Trophoblast cell (in vitro differentiated cells and primary cell): ENCODE measurements around the gene CAPG.

Experiments used
- DNase-seq, 2 donors: peaks; one replicate each; pipeline ENCODE4 v3.0.0-alpha.2; 2016
- H2AFZ ChIP-seq: 2 replicates; pipeline ENCODE4 v1.6.1; 2013; ENCODE audit warnings: low read length, moderate library complexity, mild to moderate bottlenecking; ENCODE audit not compliant: insufficient read depth, poor library complexity
- H2AK5ac ChIP-seq: 2 replicates; pipeline ENCODE4 v1.6.1; 2013; ENCODE audit warnings: mild to moderate bottlenecking, low read length
- H2BK120ac ChIP-seq: 2 replicates; pipeline ENCODE4 v1.6.1; 2013; ENCODE audit warnings: low read length, mild to moderate bottlenecking, moderate library complexity; ENCODE audit not compliant: insufficient read depth, poor library complexity
- H2BK12ac ChIP-seq: 2 replicates; pipeline ENCODE4 v1.6.1; 2013; ENCODE audit warnings: mild to moderate bottlenecking, low read length, moderate library complexity
- H2BK5ac ChIP-seq: 2 replicates; pipeline ENCODE4 v1.6.1; 2013; ENCODE audit warnings: low read length, low read depth, moderate library complexity, mild to moderate bottlenecking; ENCODE audit not compliant: poor library complexity
- H3K14ac ChIP-seq: 2 replicates; pipeline ENCODE4 v1.6.1; 2013; ENCODE audit warnings: mild to moderate bottlenecking, low read length
- H3K18ac ChIP-seq: 2 replicates; pipeline ENCODE4 v1.6.1; 2013; ENCODE audit warnings: mild to moderate bottlenecking, low read length
- H3K23ac ChIP-seq: 2 replicates; pipeline ENCODE4 v1.6.1; 2013; ENCODE audit warnings: low read length
- H3K27ac ChIP-seq: 2 replicates; pipeline ENCODE4 v1.5.1; 2013; ENCODE audit warnings: low read depth, mild to moderate bottlenecking, inconsistent platforms, low read length, moderate library complexity
- H3K27me3 ChIP-seq: 2 replicates; pipeline ENCODE4 v1.6.1; 2013; ENCODE audit warnings: inconsistent platforms, mild to moderate bottlenecking, low read length, moderate library complexity; ENCODE audit not compliant: insufficient read depth
- H3K36me3 ChIP-seq, 2 experiments: 1 replicate in 1 of 2; 2 replicates in 1 of 2; pipeline ENCODE4 v1.6.1; 2013; ENCODE audit warnings: low read length in 2 of 2, mild to moderate bottlenecking in 2 of 2, moderate library complexity in 1 of 2; ENCODE audit not compliant: insufficient read depth in 2 of 2, control insufficient read depth in 1 of 2
- H3K4ac ChIP-seq: 2 replicates; pipeline ENCODE4 v1.6.1; 2013; ENCODE audit warnings: low read depth, mild to moderate bottlenecking, low read length, moderate library complexity
- H3K4me1 ChIP-seq, 2 experiments: 1 replicate in 1 of 2; 2 replicates in 1 of 2; pipeline ENCODE4 v1.6.1; 2013; ENCODE audit warnings: low read length in 2 of 2, mild to moderate bottlenecking in 2 of 2, moderate library complexity in 1 of 2; ENCODE audit not compliant: insufficient read depth in 2 of 2, control insufficient read depth in 1 of 2
- H3K4me2 ChIP-seq: 2 replicates; pipeline ENCODE4 v1.6.1; 2013; ENCODE audit warnings: inconsistent platforms, mild to moderate bottlenecking, low read length, moderate library complexity
- H3K4me3 ChIP-seq: 2 replicates; pipeline ENCODE4 v1.5.1; 2013; ENCODE audit warnings: mild to moderate bottlenecking, low read depth, low read length, inconsistent platforms
- H3K79me1 ChIP-seq: one replicate; pipeline ENCODE4 v1.6.1; 2013; ENCODE audit warnings: low read length
- H3K79me2 ChIP-seq: 2 replicates; pipeline ENCODE4 v1.6.1; 2013; ENCODE audit warnings: low read length, mild to moderate bottlenecking; ENCODE audit not compliant: control insufficient read depth, insufficient read depth, poor library complexity
- H3K9ac ChIP-seq: 2 replicates; pipeline ENCODE4 v1.6.1; 2013; ENCODE audit warnings: mild to moderate bottlenecking, low read length
- H3K9me3 ChIP-seq: 2 replicates; pipeline ENCODE4 v1.6.1; 2013; ENCODE audit warnings: low read depth, mild to moderate bottlenecking, control low read depth, inconsistent platforms, low read length; ENCODE audit not compliant: insufficient read depth
- H4K12ac ChIP-seq: 2 replicates; pipeline ENCODE4 v1.6.1; 2013; ENCODE audit warnings: low read depth, mild to moderate bottlenecking, low read length, moderate library complexity
- H4K8ac ChIP-seq: 2 replicates; pipeline ENCODE4 v1.6.1; 2013; ENCODE audit warnings: low read depth, mild to moderate bottlenecking, low read length, moderate library complexity
- H4K91ac ChIP-seq: one replicate; pipeline ENCODE4 v1.6.1; 2013; ENCODE audit warnings: low read depth, mild to moderate bottlenecking, low read length, moderate library complexity
- WGBS: extraction: QIAGEN DNeasy Blood & Tissue Kit; methylation state at CpG from one replicate; pipeline ENCODE4 v1.1.7; 2013; ENCODE audit warnings: missing lambda C conversion rate; ENCODE audit not compliant: insufficient read length, insufficient coverage; ENCODE audit errors: extremely low coverage; 5-methylcytosine and 5-hydroxymethylcytosine counted together

The CAPG gene

DNA sequence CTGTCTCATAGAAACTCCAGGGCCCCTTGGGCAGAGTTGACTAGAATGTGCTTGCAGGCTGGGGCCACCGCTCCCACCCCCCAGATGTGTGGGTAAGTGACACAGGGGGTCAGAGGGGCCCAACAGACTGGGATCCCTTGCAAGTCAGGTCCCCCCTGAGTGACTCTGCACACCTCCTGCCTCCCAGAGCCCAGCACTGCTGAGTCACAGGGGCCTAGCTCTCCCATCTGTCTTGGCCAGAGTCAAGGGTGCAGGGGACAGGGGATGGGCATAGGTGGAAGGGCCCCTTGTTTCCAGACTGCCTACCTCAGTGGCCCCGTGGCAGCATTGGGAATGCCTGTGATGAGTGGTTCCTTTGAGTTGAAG is 19.7 kb upstream of the CAPG start:
- Histone ChIP-seq H2AFZ (no peak overlapping the region), H3K18ac (no peak overlapping the region), H4K8ac (no peak overlapping the region), H3K4me2 (no peak overlapping the region), H3K79me1 (no peaks in the 10 kb centered on the region), H4K91ac (no peak overlapping the region), H3K4ac (no peak overlapping the region), H2AK5ac (no peak overlapping the region), H3K9ac (no peak overlapping the region), H3K27ac (no peak overlapping the region), H4K12ac (no peak overlapping the region), H2BK5ac (no peak overlapping the region), H3K4me1 (no peaks in the 10 kb centered on the region), H3K36me3 (no peaks in the 10 kb centered on the region), H2BK12ac (no peak overlapping the region), H3K4me3 (no peak overlapping the region), H2BK120ac (no peak overlapping the region), H3K27me3 (no peaks in the 10 kb centered on the region), H3K23ac (no peak overlapping the region), H3K79me2 (no peaks in the 10 kb centered on the region), H3K14ac (no peak overlapping the region), H3K9me3 (peaks cover 2% of the 10 kb centered on the region)
- no peak for DNase-seq
- WGBS: no CpG with 5 or more reads among the region's 2 CpGs

DNA sequence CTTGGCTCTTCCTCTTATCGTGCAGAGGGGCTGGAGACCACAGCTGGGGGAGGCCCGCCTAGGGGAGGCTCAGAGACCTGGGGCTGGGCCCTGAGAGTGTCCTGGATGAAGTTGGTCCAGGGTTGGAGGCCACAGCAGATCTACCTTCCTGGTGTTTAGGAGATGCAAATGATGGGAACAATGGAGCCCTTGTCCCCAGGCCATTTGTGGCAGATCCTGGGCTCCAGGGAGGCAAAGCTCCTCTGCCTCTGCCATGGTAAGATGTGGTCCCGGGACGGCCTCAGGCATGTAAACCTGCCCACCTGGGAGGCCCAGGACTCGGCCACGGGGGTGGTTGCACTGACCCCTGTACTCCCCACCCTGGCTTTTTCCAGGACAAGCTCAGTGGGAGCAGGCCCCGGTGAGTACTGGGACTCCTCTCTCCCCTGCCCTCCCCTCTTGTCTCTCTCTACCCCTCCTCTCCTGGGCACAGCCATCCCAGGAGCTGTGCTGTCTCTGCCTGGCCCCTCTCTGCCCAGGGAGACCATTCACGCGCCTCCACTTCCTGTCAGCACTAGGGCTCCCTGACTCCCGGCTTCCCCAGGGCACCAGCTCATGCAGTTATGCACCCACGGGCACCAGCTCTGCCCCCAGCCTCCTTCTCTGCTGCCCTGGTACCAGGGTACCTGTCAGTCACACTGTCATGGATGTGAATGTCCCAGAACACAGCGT is 19.2 kb upstream of the CAPG start:
- H3K4me1 ChIP-seq: no peaks in the 10 kb centered on the region
- H4K12ac ChIP-seq: no peak overlapping the region
- DNase-seq: no peak
- H2BK5ac ChIP-seq: no peak overlapping the region
- no peak overlapping the region for H2AFZ ChIP-seq
- H3K14ac ChIP-seq: no peak overlapping the region
- no peak overlapping the region for H2BK120ac ChIP-seq
- H3K27me3 ChIP-seq: no peaks in the 10 kb centered on the region
- H4K8ac ChIP-seq: no peak overlapping the region
- H3K4ac ChIP-seq: no peak overlapping the region
- no peak overlapping the region for H2AK5ac ChIP-seq
- no peak overlapping the region for H3K18ac ChIP-seq
- H3K23ac ChIP-seq: no peak overlapping the region
- H3K4me2 ChIP-seq: no peak overlapping the region
- H3K36me3 ChIP-seq: no peaks in the 10 kb centered on the region
- H3K4me3 ChIP-seq: no peak overlapping the region
- H2BK12ac ChIP-seq: no peak overlapping the region
- no peak overlapping the region for H3K9ac ChIP-seq
- no peak overlapping the region for H3K27ac ChIP-seq
- WGBS: no CpG with 5 or more reads among the region's 12 CpGs
- H3K79me1 ChIP-seq: no peaks in the 10 kb centered on the region
- no peak overlapping the region for H4K91ac ChIP-seq
- H3K79me2 ChIP-seq: no peaks in the 10 kb centered on the region
- H3K9me3 ChIP-seq: peaks cover 2% of the 10 kb centered on the region

DNA sequence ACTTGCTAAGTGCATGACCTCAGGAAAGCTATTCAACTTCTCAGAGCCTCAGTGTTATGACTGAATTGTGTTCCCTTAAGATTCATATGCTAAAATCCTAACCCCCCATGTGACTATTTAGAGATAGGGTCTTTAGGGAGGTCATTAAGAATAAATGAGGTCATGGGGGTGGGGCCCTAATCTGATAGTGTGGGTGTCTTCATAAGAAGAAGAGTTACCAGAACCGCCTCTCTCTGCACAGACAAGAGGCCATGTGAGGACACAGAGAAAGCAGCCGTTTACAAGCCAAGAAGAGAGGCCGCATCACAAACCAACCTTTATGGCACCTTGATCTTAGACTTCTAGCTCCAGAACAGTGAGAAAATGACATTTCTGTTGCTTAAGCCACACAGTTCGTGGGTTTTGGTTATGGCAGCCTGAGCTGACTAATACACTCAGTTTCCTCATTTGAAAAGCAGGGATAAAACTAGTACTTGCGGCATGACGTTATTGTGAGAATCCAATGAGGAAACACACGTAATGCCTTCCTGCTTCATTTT is 18.2 kb upstream of the CAPG start:
- Histone ChIP-seq H3K9me3 (peaks cover 2% of the 10 kb centered on the region), H3K23ac (no peak overlapping the region), H3K4ac (no peak overlapping the region), H4K8ac (no peak overlapping the region), H4K91ac (no peak overlapping the region), H3K79me1 (no peaks in the 10 kb centered on the region), H3K9ac (no peak overlapping the region), H2AK5ac (no peak overlapping the region), H2AFZ (no peak overlapping the region), H3K36me3 (no peaks in the 10 kb centered on the region), H3K4me1 (no peaks in the 10 kb centered on the region), H2BK12ac (no peak overlapping the region), H3K4me3 (no peak overlapping the region), H3K18ac (no peak overlapping the region), H3K4me2 (no peak overlapping the region), H3K27ac (no peak overlapping the region), H3K14ac (no peak overlapping the region), H4K12ac (no peak overlapping the region), H2BK120ac (no peak overlapping the region), H2BK5ac (no peak overlapping the region), H3K27me3 (no peaks in the 10 kb centered on the region), H3K79me2 (no peaks in the 10 kb centered on the region)
- WGBS: no CpG with 5 or more reads among the region's 7 CpGs
- DNase-seq: peak in 1 of 2 donors; percentile 23

DNA sequence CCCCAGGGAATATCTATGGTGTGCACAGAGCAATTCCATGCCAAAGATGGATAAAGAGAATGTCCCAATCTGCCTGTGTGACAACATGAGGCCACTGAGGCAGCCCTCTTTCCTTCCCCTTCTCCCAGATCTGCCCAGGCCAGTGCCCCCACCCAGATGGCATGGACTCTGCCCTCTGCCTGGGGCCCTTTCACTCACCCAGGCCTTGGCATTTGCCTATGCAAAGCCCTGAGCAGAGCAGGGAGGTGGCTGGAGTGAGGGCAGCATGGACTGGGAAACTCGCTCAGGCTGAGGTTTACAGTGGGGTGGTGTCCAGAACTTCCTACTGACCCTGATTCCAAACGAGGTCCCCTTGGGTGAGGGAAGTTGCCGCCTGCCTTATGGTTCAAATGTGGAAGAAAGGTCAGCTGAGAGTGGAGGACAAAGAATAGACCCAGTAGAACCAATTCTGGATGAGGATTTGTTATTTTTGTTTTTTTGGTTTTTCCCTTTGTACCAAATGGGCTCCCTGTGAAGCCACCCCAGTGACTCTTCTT is 17.2 kb upstream of the CAPG start:
- H2AK5ac ChIP-seq: no peak overlapping the region
- H3K4ac ChIP-seq: no peak overlapping the region
- H3K4me3 ChIP-seq: no peak overlapping the region
- no peaks in the 10 kb centered on the region for H3K27me3 ChIP-seq
- WGBS: no CpG with 5 or more reads among the region's 3 CpGs
- H3K9me3 ChIP-seq: peaks cover 2% of the 10 kb centered on the region
- no peak overlapping the region for H4K12ac ChIP-seq
- H3K4me1 ChIP-seq: no peaks in the 10 kb centered on the region
- H4K8ac ChIP-seq: no peak overlapping the region
- no peaks in the 10 kb centered on the region for H3K36me3 ChIP-seq
- no peaks in the 10 kb centered on the region for H3K79me2 ChIP-seq
- no peaks in the 10 kb centered on the region for H3K79me1 ChIP-seq
- H3K4me2 ChIP-seq: no peak overlapping the region
- no peak overlapping the region for H2AFZ ChIP-seq
- no peak overlapping the region for H4K91ac ChIP-seq
- DNase-seq: no peak
- no peak overlapping the region for H3K9ac ChIP-seq
- H2BK120ac ChIP-seq: no peak overlapping the region
- H3K23ac ChIP-seq: no peak overlapping the region
- no peak overlapping the region for H3K18ac ChIP-seq
- no peak overlapping the region for H3K27ac ChIP-seq
- H2BK5ac ChIP-seq: no peak overlapping the region
- no peak overlapping the region for H3K14ac ChIP-seq
- H2BK12ac ChIP-seq: no peak overlapping the region
